D721Med (cell line): ENCODE results near the gene ITCH.
A peak's percentile ranks its signal among the peaks of the same experiment; 100 is the strongest.

Experiments
- DNase-seq: peaks from one replicate; pipeline ENCODE4 v3.0.0; 2011; ENCODE audit warnings: low spot score; ENCODE audit not compliant: insufficient read length
- FAIRE-seq: peaks from 2 replicates; lab custom pipeline; 2011; peaks lifted over from hg19 to GRCh38; lab: Jason Lieb, UNC
- TF ChIP-seq, protein P1 (sequence below): IDR thresholded peaks from 2 replicates; pipeline ENCODE4 v1.5.1; 2012; ENCODE audit warnings: mild to moderate bottlenecking, control low read depth; ENCODE audit not compliant: insufficient read depth; ENCODE audit errors: missing control alignments

Gene ITCH

GRCh38 chr20:34541264-34541901 is 178.3 kb downstream of the ITCH start:
- FAIRE-seq, result no peak
- DNase-seq, result no peak
- TF ChIP-seq, protein P1, sequence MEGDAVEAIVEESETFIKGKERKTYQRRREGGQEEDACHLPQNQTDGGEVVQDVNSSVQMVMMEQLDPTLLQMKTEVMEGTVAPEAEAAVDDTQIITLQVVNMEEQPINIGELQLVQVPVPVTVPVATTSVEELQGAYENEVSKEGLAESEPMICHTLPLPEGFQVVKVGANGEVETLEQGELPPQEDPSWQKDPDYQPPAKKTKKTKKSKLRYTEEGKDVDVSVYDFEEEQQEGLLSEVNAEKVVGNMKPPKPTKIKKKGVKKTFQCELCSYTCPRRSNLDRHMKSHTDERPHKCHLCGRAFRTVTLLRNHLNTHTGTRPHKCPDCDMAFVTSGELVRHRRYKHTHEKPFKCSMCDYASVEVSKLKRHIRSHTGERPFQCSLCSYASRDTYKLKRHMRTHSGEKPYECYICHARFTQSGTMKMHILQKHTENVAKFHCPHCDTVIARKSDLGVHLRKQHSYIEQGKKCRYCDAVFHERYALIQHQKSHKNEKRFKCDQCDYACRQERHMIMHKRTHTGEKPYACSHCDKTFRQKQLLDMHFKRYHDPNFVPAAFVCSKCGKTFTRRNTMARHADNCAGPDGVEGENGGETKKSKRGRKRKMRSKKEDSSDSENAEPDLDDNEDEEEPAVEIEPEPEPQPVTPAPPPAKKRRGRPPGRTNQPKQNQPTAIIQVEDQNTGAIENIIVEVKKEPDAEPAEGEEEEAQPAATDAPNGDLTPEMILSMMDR, result no peak

- no peak for FAIRE-seq
- TF ChIP-seq, protein P1, result no peak
- DNase-seq, result no peak
Measured at GRCh38 chr20:34541917-34542316, 178.8 kb downstream of the ITCH start.

- no peak for FAIRE-seq
- TF ChIP-seq, protein P1, result no peak
- no peak for DNase-seq
Measured at GRCh38 chr20:34542439-34542838, 179.4 kb downstream of the ITCH start.

DNA sequence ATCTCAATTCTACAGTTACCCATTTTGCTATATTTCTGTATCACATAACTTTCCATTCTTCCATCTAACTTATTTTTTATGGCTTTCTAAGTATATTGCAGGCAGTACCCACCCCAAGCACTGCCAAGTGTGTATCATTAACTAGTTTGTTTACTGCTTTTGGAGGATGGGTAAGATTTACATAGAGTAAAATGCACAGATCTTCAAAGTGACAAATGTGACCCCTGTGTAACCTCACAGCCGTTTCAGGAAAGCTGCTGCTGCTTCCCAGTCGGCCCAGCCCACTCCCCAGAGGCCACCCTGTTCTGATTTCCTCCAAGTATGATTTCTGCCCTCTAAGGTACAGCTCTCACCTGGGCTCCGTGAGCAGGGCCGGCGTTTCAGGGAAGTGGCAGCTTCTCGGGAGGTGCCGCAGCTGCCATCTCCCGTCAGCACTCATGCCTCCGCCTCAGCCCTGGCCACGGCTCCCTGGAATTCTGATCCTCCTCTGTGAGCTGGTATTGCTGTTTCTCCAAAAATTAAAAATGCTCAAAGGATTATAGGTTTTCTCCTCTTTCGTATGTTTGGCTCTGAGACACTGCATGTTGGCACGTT is 180.5 kb downstream of the ITCH start:
- no peak for DNase-seq
- TF ChIP-seq, protein P1, result no peak
- FAIRE-seq, result no peak

DNA sequence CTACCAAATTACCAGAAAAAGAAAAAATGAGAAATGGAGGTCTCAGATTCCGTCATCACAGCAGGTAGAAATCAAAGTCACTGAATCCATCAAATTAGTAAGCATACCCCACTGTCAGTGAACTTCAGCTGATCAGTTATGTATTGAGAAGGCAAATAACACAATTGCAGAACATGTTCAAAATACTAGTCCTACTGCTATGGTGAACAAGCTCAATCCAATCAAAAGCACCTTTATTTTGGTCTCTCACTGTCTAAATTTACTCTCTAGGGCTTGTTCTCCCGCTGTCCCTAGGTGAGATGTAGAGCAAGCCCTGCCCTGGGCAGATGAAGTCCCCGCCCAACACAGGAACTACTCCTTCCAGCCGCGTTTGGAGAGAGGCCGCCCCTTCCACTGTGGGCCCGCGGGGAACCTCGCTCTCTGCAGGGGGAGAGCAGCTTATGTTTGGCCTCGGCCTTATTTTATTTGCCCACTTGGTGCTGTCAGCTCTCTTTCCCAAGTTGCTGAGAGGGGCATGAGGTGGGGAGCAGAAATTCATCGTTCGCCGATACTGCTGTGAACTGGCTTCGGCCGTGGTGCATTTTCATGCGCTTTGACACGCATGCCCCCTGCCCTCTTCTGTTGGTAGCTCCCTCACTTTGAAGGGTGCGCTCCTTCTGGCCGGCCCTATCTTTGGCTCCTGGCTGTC is 181.2 kb downstream of the ITCH start:
- DNase-seq, result no peak
- FAIRE-seq, result no peak
- TF ChIP-seq, protein P1, result no peak

- DNase-seq, result peak; percentile 46
- TF ChIP-seq, protein P1, result no peak
- FAIRE-seq, result no peak
Measured at GRCh38 chr20:34546751-34547181, 183.7 kb downstream of the ITCH start.
